ENCODE data around the gene C12orf76. TPM values are rescaled to one million over a fixed set of nuclear protein-coding genes. Genes with fewer than 3 reads are reported as not detected.

C12orf76 gene
- total RNA-seq, 1 donor from 2014 or later = 22.2 TPM

DNA sequence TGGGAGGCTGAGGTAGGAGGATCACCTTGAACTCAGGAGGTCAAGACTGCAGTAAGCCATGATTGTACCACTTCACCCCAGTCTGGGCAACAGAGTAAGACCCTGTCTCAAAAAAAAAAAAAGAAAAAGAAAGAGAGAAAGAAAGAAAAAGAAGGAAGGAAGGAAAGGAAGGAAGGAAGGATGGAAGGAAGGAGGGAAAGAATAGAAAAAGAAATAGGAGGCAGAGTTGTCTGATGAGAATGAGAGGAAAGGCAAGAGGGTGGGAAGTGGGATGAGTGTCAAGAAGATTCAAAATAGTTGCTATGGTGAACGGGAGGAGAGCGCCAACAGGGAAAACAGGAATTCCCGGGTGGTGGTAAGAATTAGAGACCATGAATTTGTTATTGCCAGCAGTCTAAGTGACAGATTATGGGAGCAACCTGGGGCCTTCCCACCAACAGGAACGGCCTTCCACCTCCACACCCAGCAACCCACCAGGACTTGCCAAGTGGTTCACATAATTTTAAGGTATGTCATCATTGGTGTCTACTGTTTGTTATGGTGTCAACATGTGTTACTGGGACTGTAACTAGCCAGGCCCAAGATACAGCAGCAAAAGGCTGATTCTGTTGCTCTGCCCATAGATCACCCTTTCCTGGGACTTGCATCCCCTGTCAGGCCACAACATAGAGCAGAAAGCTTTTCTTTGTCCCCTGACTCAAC, 36.1 kb upstream of the C12orf76 start:
- DNase-seq (ENCODE audit: low spot score in 2 of 2, unreplicated experiment in 2 of 2) = no peak
- H3K27me3 Mint-ChIP-seq (ENCODE audit: low read depth) = peaks cover 21% of the 10 kb centered on the region
- no peak overlapping the region for H3K4me3 Mint-ChIP-seq
- H3K9me3 Mint-ChIP-seq = no peaks in the 10 kb centered on the region
- no peaks in the 10 kb centered on the region for H3K36me3 Mint-ChIP-seq
- TF ChIP-seq, protein P1, sequence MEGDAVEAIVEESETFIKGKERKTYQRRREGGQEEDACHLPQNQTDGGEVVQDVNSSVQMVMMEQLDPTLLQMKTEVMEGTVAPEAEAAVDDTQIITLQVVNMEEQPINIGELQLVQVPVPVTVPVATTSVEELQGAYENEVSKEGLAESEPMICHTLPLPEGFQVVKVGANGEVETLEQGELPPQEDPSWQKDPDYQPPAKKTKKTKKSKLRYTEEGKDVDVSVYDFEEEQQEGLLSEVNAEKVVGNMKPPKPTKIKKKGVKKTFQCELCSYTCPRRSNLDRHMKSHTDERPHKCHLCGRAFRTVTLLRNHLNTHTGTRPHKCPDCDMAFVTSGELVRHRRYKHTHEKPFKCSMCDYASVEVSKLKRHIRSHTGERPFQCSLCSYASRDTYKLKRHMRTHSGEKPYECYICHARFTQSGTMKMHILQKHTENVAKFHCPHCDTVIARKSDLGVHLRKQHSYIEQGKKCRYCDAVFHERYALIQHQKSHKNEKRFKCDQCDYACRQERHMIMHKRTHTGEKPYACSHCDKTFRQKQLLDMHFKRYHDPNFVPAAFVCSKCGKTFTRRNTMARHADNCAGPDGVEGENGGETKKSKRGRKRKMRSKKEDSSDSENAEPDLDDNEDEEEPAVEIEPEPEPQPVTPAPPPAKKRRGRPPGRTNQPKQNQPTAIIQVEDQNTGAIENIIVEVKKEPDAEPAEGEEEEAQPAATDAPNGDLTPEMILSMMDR (IDR thresholded peaks at IDR 0.05; ENCODE audit: unreplicated experiment) = no peak
- no peaks in the 10 kb centered on the region for H3K4me1 Mint-ChIP-seq
- H3K27ac Mint-ChIP-seq = no peak overlapping the region

DNA sequence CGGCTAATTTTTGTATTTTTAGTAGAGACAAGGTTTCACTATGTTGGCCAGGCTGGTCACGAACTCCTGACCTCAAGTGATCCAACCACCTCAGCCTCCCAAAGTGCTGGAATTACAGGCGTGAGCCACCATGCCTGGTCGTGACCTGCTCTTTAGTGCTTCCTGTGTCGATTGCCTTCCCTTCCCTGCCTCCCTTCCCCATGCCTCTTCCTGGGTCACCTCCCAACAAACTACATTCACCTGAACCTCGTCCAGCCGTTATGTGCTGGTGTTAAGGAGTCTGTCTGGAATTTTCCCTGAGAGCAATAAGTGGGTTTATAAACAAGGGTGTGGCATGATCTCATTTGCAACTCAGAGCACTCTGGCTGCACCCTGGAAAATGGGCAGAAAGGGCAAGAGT, 32.1 kb upstream of the C12orf76 start:
- H3K36me3 Mint-ChIP-seq = no peaks in the 10 kb centered on the region
- TF ChIP-seq, protein P1 (IDR thresholded peaks at IDR 0.05; ENCODE audit: unreplicated experiment) = no peak
- H3K27ac Mint-ChIP-seq = no peak overlapping the region
- H3K27me3 Mint-ChIP-seq (ENCODE audit: low read depth) = peaks cover 5% of the 10 kb centered on the region
- no peak overlapping the region for H3K4me3 Mint-ChIP-seq
- no peak for DNase-seq (ENCODE audit: low spot score in 2 of 2, unreplicated experiment in 2 of 2)
- H3K4me1 Mint-ChIP-seq = peaks cover 2% of the 10 kb centered on the region
- H3K9me3 Mint-ChIP-seq = no peaks in the 10 kb centered on the region

DNA sequence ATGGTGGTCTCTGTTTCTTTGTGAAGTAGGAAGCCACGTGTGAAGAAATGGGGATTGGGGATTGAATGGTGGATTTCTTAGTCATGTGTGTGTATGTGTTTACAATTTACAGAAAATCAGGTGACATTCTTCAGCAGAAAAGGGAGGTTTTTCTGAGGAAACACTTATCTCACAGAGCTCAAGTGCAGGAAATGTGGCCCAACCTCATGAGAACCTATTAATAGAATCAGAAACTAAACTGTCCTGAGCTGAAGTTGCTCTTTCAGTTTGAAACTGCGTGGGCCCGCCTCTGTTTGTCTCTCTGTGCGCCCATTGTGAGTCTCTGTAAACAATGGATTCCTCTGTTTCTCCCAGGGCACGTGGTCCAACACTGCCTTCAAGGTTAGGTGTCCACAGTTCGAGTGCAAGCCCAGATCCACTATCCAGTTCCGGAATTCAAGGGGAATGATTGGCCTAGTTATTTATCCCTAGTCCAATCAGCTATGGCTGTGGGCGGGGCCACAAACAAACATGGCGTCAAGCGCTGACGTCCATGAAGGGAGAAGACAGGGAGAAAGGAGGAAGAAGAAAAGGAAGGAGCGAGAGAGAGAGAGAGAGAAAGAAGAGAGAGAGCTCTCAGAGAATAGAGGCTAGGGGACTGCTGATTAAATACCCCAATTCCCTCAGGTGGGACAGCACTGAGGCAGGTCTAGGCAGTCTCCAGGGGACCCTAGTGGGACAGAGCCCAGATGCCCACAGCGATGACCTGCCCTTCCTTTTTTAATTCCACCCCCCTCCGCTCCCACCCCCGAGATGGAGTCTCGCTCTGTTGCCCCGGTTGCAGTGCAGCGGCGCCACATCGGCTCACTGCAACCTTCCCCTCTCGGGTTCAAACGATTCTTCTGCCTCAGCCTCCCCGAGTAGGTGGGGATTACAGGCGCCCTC, 31.4 kb upstream of the C12orf76 start:
- Mint-ChIP-seq H3K4me1 (peaks cover 2% of the 10 kb centered on the region), H3K36me3 (no peaks in the 10 kb centered on the region), H3K27me3 (ENCODE audit: low read depth) (peaks cover 5% of the 10 kb centered on the region), H3K4me3 (no peak overlapping the region), H3K27ac (no peak overlapping the region), H3K9me3 (no peaks in the 10 kb centered on the region)
- TF ChIP-seq, protein P1 (IDR thresholded peaks at IDR 0.05; ENCODE audit: unreplicated experiment) = no peak
- no peak for DNase-seq (ENCODE audit: low spot score in 2 of 2, unreplicated experiment in 2 of 2)

DNA sequence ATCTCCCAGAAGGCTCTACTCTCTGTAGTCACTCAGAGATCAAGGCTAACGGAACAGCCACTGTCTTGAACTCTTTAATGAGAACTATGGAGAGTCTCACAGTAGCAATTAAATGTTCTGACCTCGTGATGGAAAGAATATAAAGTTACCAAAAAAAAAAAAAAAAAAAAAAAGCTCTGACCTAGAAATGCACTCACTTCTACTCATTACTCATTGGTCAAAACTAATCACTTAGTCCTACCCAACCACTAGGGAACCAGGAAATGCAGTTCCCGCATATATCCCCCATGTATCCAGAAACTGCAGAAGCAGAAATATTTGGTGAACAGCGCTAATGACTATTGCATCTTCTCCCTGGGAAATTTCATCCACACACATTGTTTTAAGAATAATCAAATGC, 29.5 kb upstream of the C12orf76 start:
- TF ChIP-seq, protein P1 (IDR thresholded peaks at IDR 0.05; ENCODE audit: unreplicated experiment) = no peak
- no peak for DNase-seq (ENCODE audit: low spot score in 2 of 2, unreplicated experiment in 2 of 2)
- H3K36me3 Mint-ChIP-seq = no peaks in the 10 kb centered on the region
- H3K4me3 Mint-ChIP-seq = no peak overlapping the region
- peaks cover 9% of the 10 kb centered on the region for H3K27me3 Mint-ChIP-seq (ENCODE audit: low read depth)
- no peak overlapping the region for H3K27ac Mint-ChIP-seq
- peaks cover 10% of the 10 kb centered on the region for H3K4me1 Mint-ChIP-seq
- H3K9me3 Mint-ChIP-seq = no peaks in the 10 kb centered on the region

DNA sequence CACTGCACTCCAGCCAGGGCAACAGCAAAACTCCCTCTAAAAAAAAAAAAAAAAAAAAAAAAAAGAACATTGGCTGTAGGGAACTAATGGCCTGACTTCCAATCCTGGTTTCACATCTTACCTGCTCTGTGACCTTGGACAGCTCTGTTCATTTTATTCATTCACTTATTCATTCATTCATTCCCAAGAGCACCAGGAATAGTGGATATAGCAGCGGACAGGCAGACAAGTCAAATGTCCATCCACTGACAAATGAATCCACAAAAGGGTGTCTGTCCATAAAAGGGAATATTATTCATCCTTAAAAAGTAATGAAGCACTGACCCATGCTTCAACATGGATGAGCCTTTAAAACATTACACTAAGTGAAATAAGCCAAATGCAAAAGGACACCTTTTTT, 27.6 kb upstream of the C12orf76 start:
- peaks cover 10% of the 10 kb centered on the region for H3K27me3 Mint-ChIP-seq (ENCODE audit: low read depth)
- H3K36me3 Mint-ChIP-seq = no peaks in the 10 kb centered on the region
- DNase-seq (ENCODE audit: low spot score in 2 of 2, unreplicated experiment in 2 of 2) = no peak
- no peak overlapping the region for H3K4me3 Mint-ChIP-seq
- H3K9me3 Mint-ChIP-seq = no peaks in the 10 kb centered on the region
- H3K4me1 Mint-ChIP-seq = peaks cover 10% of the 10 kb centered on the region
- H3K27ac Mint-ChIP-seq = no peak overlapping the region
- TF ChIP-seq, protein P1 (IDR thresholded peaks at IDR 0.05; ENCODE audit: unreplicated experiment) = no peak

Measured in mesothelial cell of epicardium (in vitro differentiated cells).